ENCODE results near the gene CDCA4. TPM values are rescaled to one million over a fixed set of nuclear protein-coding genes. Genes with fewer than 3 reads are reported as not detected.

CDCA4 gene
- total and polyA plus RNA-seq, 2 donors from 2014 or later, result 4.1 to 6.3 TPM

DNA sequence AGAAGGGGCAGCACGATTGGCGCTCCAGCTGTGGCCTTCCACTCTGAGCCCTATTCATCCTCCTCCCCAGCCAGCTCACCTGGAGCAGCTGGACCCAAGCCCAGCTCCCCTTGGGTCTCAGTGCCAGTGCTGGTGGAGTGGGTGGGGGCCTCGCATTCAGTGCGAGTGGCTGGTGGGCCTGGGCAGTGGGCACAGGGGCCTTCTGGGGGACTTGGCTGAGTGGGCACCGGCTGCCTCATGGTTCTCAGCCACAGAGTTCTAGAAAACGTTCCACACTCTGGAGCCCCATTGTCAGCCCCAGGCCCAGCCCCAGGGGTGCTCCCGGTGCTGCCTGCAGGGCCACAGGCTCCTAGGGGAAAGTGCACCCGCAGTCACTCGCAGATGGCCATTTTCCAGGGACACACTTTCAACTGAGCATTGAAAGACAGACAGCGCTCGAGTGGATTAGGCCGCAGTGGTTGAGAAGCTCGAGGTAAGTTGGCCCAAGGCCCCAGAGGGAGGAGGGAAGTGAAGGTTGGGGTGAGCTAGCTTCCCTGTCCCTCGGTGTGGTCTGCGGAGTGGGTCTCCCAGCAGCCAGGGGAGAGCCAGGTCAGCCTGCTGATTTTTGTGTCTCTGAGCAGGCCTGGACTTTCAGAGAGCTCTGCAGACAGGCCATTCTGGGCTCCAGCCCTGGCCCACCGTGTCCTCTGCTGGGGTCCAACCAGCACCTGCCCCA, 31.5 kb downstream of the CDCA4 start:
- H3K9ac ChIP-seq (ENCODE audit: low read length in 3 of 3), result no peak overlapping the region
- H3K27ac ChIP-seq (ENCODE audit: low read depth in 2 of 2, low read length in 2 of 2), result no peak overlapping the region
- no peaks in the 10 kb centered on the region for H3K9me3 ChIP-seq (ENCODE audit: control insufficient read depth in 2 of 3, insufficient read depth in 1 of 3, low read length in 3 of 3)
- DNase-seq, result no peak
- H3K4me1 ChIP-seq (ENCODE audit: control insufficient read depth in 2 of 3, insufficient read depth in 2 of 3, low read depth in 1 of 3, low read length in 3 of 3), result peaks cover 0 to 10% (median 0%) of the 10 kb centered on the region in 3 donors
- no peak for FAIRE-seq
- peaks cover 0 to 8% (median 4%) of the 10 kb centered on the region in 3 donors for H3K36me3 ChIP-seq (ENCODE audit: control insufficient read depth in 2 of 3, insufficient read depth in 3 of 3, low read length in 3 of 3)
- H3K4me3 ChIP-seq (ENCODE audit: low read length in 3 of 3), result no peak overlapping the region
- intact Hi-C loops (cut with DNase I), result no loop called here
- no peaks in the 10 kb centered on the region for H3K27me3 ChIP-seq (ENCODE audit: control insufficient read depth, insufficient read depth, low read length)
- TF ChIP-seq, protein P1, sequence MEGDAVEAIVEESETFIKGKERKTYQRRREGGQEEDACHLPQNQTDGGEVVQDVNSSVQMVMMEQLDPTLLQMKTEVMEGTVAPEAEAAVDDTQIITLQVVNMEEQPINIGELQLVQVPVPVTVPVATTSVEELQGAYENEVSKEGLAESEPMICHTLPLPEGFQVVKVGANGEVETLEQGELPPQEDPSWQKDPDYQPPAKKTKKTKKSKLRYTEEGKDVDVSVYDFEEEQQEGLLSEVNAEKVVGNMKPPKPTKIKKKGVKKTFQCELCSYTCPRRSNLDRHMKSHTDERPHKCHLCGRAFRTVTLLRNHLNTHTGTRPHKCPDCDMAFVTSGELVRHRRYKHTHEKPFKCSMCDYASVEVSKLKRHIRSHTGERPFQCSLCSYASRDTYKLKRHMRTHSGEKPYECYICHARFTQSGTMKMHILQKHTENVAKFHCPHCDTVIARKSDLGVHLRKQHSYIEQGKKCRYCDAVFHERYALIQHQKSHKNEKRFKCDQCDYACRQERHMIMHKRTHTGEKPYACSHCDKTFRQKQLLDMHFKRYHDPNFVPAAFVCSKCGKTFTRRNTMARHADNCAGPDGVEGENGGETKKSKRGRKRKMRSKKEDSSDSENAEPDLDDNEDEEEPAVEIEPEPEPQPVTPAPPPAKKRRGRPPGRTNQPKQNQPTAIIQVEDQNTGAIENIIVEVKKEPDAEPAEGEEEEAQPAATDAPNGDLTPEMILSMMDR (IDR thresholded peaks at IDR 0.05; ENCODE audit: borderline replicate concordance, extremely low read depth, insufficient read depth), result no peak

DNA sequence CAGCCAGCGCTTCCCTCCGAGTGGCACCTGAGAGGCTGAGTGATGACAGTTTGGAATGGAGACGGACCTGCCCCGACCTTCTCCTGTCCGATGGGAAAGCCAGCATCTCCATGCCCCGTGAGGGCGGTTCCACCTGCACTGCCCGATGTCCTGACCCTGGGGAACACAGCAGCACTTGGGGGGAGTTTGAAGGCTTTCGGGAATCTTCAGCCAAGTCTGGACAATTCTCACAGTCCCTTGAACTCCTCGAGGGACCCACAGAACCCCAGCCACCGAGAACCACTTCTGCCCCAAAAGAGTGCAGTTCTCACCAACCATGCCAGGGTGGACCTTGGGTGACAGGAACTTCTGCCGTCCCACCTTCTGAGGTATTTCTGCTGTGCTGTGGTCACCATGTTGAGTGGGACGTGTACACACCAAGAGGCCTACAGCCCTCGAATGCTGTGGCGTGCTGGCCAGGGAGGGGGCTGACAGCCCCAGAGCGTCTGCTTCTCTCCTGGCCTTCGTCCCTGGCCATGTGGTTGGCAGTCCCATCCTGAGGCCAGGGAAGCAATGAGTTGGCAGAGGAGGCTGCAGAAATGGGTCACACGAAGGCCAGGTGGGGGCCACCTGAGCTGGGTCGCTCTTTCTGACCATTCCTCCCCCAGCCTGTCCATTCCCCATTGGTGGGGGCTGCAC, 34.3 kb downstream of the CDCA4 start:
- Histone ChIP-seq H3K27me3 (ENCODE audit: control insufficient read depth, insufficient read depth, low read length) (no peaks in the 10 kb centered on the region), H3K9me3 (ENCODE audit: control insufficient read depth in 2 of 3, insufficient read depth in 1 of 3, low read length in 3 of 3) (no peaks in the 10 kb centered on the region), H3K9ac (ENCODE audit: low read length in 3 of 3) (peak overlapping the region in 1 of 3 donors; percentile 40), H3K27ac (ENCODE audit: low read depth in 2 of 2, low read length in 2 of 2) (no peak overlapping the region), H3K36me3 (ENCODE audit: control insufficient read depth in 2 of 3, insufficient read depth in 3 of 3, low read length in 3 of 3) (peaks cover 0 to 3% (median 0%) of the 10 kb centered on the region in 3 donors), H3K4me1 (ENCODE audit: control insufficient read depth in 2 of 3, insufficient read depth in 2 of 3, low read depth in 1 of 3, low read length in 3 of 3) (peaks cover 0 to 10% (median 0%) of the 10 kb centered on the region in 3 donors), H3K4me3 (ENCODE audit: low read length in 3 of 3) (peak overlapping the region; percentile 26 to 66 (median 57))
- TF ChIP-seq, protein P1 (IDR thresholded peaks at IDR 0.05; ENCODE audit: borderline replicate concordance, extremely low read depth, insufficient read depth), result no peak
- FAIRE-seq (no peak), DNase-seq (peak in 1 of 5 donors; percentile 73)
- intact Hi-C loops (cut with DNase I), result no loop called here

DNA sequence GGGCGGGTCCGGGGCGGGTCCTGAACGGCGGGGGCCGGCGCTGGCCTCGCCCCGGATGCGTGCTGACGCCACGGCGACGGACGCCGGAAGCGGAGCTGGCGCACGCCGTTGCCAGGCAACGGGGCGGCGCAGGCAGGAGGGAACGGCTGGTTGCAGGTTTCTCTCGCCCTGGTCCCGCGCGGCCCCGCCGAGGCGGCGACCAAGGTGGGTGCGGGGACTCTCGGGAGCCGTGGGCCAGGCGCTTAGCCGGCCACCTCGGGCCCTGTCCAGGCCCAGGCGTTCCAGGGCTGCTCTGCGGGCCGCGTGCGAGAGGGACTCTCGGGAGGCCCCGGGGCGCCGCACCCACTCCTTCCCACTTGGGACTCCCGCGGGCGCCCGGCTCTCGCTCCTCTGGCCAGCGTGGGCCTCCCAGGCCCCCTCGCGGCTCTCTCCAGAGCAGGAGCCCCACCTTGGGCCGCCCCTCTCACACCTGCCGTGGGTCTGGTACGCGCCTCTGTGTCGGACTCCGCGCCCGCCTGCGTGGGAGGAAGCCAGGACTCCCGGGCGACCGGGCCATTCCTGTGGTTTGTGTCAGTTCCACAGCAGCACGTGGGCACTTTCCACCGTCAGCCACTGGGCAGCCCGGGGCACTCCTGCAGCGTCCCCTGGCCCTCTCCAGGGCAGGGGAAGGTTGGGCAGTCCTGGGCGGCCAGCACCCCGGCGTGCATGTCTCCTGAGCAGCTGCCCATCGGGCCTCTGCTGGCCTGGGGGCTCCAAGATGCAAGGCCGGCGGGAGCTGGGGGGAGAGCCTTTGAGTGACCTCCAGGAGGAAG, 35.0 kb downstream of the CDCA4 start, which contains the start of gene CLBA1:
TSS of gene CLBA1 (plus strand) at position 114 of the 812 bp plus-strand sequence. CDS start at position 758, 644 bp downstream.
- TF ChIP-seq, protein P1 (IDR thresholded peaks at IDR 0.05; ENCODE audit: borderline replicate concordance, extremely low read depth, insufficient read depth), result peak; percentile 7
- H3K4me1 ChIP-seq (ENCODE audit: control insufficient read depth in 2 of 3, insufficient read depth in 2 of 3, low read depth in 1 of 3, low read length in 3 of 3), result peaks cover 0 to 10% (median 0%) of the 10 kb centered on the region in 3 donors
- intact Hi-C loops (cut with DNase I), result no loop called here
- no peaks in the 10 kb centered on the region for H3K36me3 ChIP-seq (ENCODE audit: control insufficient read depth in 2 of 3, insufficient read depth in 3 of 3, low read length in 3 of 3)
- FAIRE-seq (no peak), DNase-seq (peak; percentile 92 to 97 (median 94))
- H3K27ac ChIP-seq (ENCODE audit: low read depth in 2 of 2, low read length in 2 of 2), result peak within 1 kb of the TSS; percentile 29 to 57
- H3K9ac ChIP-seq (ENCODE audit: low read length in 3 of 3), result peak within 1 kb of the TSS in 2 of 3 donors; percentile 40 to 52
- no peaks in the 10 kb centered on the region for H3K9me3 ChIP-seq (ENCODE audit: control insufficient read depth in 2 of 3, insufficient read depth in 1 of 3, low read length in 3 of 3)
- no peaks in the 10 kb centered on the region for H3K27me3 ChIP-seq (ENCODE audit: control insufficient read depth, insufficient read depth, low read length)
- peak within 1 kb of the TSS; percentile 41 to 66 (median 57) for H3K4me3 ChIP-seq (ENCODE audit: low read length in 3 of 3)

All from kidney (tissue), 14 donors.